Mesenchymal stem cell (in vitro differentiated cells and primary cell): ENCODE data around the gene MSI2.

ENCODE experiments used
- DNase-seq: peaks from one replicate; pipeline ENCODE4 v3.0.0-alpha.2; 2013
- H2AFZ ChIP-seq: one replicate; pipeline ENCODE4 v1.6.1; 2013; ENCODE audit warnings: low read depth, mild to moderate bottlenecking, control low read depth, inconsistent platforms, low read length, moderate library complexity
- H2AK5ac ChIP-seq: 2 replicates; pipeline ENCODE4 v1.6.1; 2013; ENCODE audit warnings: low read length, moderate library complexity, mild to moderate bottlenecking, inconsistent platforms; ENCODE audit not compliant: severe bottlenecking
- H2BK120ac ChIP-seq: one replicate; pipeline ENCODE4 v1.6.1; 2013; ENCODE audit warnings: low read depth, mild to moderate bottlenecking, inconsistent platforms, low read length, moderate library complexity
- H2BK12ac ChIP-seq, 2 experiments: one replicate each; pipeline ENCODE4 v1.6.1; 2013; ENCODE audit warnings: inconsistent platforms in 2 of 2, low read length in 2 of 2, mild to moderate bottlenecking in 2 of 2, moderate library complexity in 2 of 2, control low read depth in 1 of 2
- H2BK15ac ChIP-seq: one replicate; pipeline ENCODE4 v1.6.1; 2013; ENCODE audit warnings: mild to moderate bottlenecking, low read depth, inconsistent platforms; ENCODE audit not compliant: poor library complexity, severe bottlenecking
- H2BK5ac ChIP-seq: 2 replicates; pipeline ENCODE4 v1.6.1; 2013; ENCODE audit warnings: low read depth, mild to moderate bottlenecking, low read length, control low read depth, inconsistent platforms; ENCODE audit not compliant: poor library complexity, severe bottlenecking
- H3K14ac ChIP-seq, 2 experiments: one replicate each; pipeline ENCODE4 v1.6.1; 2013; ENCODE audit warnings: inconsistent platforms in 2 of 2, low read length in 2 of 2, control low read depth in 1 of 2, mild to moderate bottlenecking in 1 of 2, moderate library complexity in 1 of 2
- H3K18ac ChIP-seq, 2 experiments: one replicate each; pipeline ENCODE4 v1.6.1; 2013; ENCODE audit warnings: inconsistent platforms in 2 of 2, low read length in 2 of 2, control low read depth in 1 of 2, low read depth in 1 of 2, mild to moderate bottlenecking in 1 of 2
- H3K23ac ChIP-seq, 2 experiments: one replicate each; pipeline ENCODE4 v1.6.1; 2013; ENCODE audit warnings: inconsistent platforms in 2 of 2, low read length in 2 of 2, mild to moderate bottlenecking in 2 of 2, moderate library complexity in 2 of 2, control low read depth in 1 of 2
- H3K27ac ChIP-seq: 2 replicates; pipeline ENCODE4 v1.5.1; 2013; ENCODE audit warnings: mild to moderate bottlenecking, moderate library complexity, low read length, control low read depth, inconsistent platforms; ENCODE audit not compliant: poor library complexity, severe bottlenecking
- H3K27me3 ChIP-seq, 2 experiments: 2 replicates each; pipeline versions ENCODE4 v1.6.1 to v1.7.0; 2013; ENCODE audit warnings: low read length in 2 of 2, mild to moderate bottlenecking in 2 of 2, moderate library complexity in 2 of 2, control low read depth in 1 of 2, inconsistent platforms in 1 of 2; ENCODE audit not compliant: control insufficient read depth in 1 of 2, insufficient read depth in 1 of 2
- H3K36me3 ChIP-seq, 2 experiments: 2 replicates each; pipeline versions ENCODE4 v1.6.1 to v1.7.0; 2013; ENCODE audit warnings: low read length in 2 of 2, control low read depth in 1 of 2, inconsistent platforms in 1 of 2, low read depth in 1 of 2, mild to moderate bottlenecking in 1 of 2; ENCODE audit not compliant: insufficient read depth in 2 of 2, control insufficient read depth in 1 of 2
- H3K4ac ChIP-seq, 2 experiments: one replicate each; pipeline ENCODE4 v1.6.1; 2013; ENCODE audit warnings: inconsistent platforms in 2 of 2, low read length in 2 of 2, mild to moderate bottlenecking in 2 of 2, moderate library complexity in 2 of 2, control low read depth in 1 of 2, low read depth in 1 of 2
- H3K4me1 ChIP-seq: 2 replicates; pipeline ENCODE4 v1.6.1; 2013; ENCODE audit warnings: low read depth, low read length, control low read depth; ENCODE audit not compliant: control insufficient read depth, insufficient read depth
- H3K4me2 ChIP-seq: 2 replicates; pipeline ENCODE4 v1.6.1; 2013; ENCODE audit warnings: low read length, mild to moderate bottlenecking, inconsistent platforms; ENCODE audit not compliant: poor library complexity, severe bottlenecking
- H3K4me3 ChIP-seq, 2 experiments: 2 replicates each; pipeline versions ENCODE4 v1.5.1 to v1.7.0; 2013; ENCODE audit warnings: low read length in 2 of 2, mild to moderate bottlenecking in 2 of 2, control low read depth in 1 of 2, low read depth in 1 of 2; ENCODE audit not compliant: insufficient read depth in 1 of 2
- H3K79me1 ChIP-seq: replicated peaks from 2 replicates; pipeline ENCODE4 v1.6.1; 2013; ENCODE audit warnings: mild to moderate bottlenecking, control low read depth, low read length, inconsistent platforms; ENCODE audit not compliant: poor library complexity, severe bottlenecking
- H3K9ac ChIP-seq: 2 replicates; pipeline ENCODE4 v1.7.0; 2013; ENCODE audit warnings: mild to moderate bottlenecking, low read length, moderate library complexity
- H3K9me3 ChIP-seq: 2 replicates; pipeline ENCODE4 v1.7.0; 2013; ENCODE audit warnings: mild to moderate bottlenecking, low read length; ENCODE audit not compliant: control insufficient read depth
- H4K8ac ChIP-seq: one replicate; pipeline ENCODE4 v1.6.1; 2013; ENCODE audit warnings: inconsistent platforms, mild to moderate bottlenecking, low read length, moderate library complexity
- H4K91ac ChIP-seq: one replicate; pipeline ENCODE4 v1.6.1; 2013; ENCODE audit warnings: mild to moderate bottlenecking, low read length, inconsistent platforms
- WGBS: methylation state at CpG from one replicate; pipeline ENCODE4 v1.1.7; 2013; ENCODE audit warnings: mixed read lengths; 5-methylcytosine and 5-hydroxymethylcytosine counted together

Gene MSI2

GRCh38 chr17:57443781-57444180 lies 187.5 kb downstream of the MSI2 start:
- no peak overlapping the region for H3K4me2 ChIP-seq
- no peak overlapping the region for H2BK5ac ChIP-seq
- H2BK15ac ChIP-seq = no peak overlapping the region
- H3K27me3 ChIP-seq = peaks cover 0 to 10% of the 10 kb centered on the region in 2 experiments
- H2BK12ac ChIP-seq = peak overlapping the region; percentile 53 to 93
- H3K27ac ChIP-seq = no peak overlapping the region
- peak overlapping the region; percentile 72 for H4K8ac ChIP-seq
- peak overlapping the region in 1 of 2 experiments; percentile 40 for H3K4ac ChIP-seq
- peak overlapping the region in 1 of 2 experiments; percentile 72 for H3K14ac ChIP-seq
- peaks cover 36% of the 10 kb centered on the region for H3K4me1 ChIP-seq
- peak overlapping the region; percentile 39 for H2BK120ac ChIP-seq
- no peak overlapping the region for H4K91ac ChIP-seq
- no peaks in the 10 kb centered on the region for H3K9me3 ChIP-seq
- peak overlapping the region; percentile 13 to 80 for H3K18ac ChIP-seq
- H3K4me3 ChIP-seq = no peak overlapping the region
- H3K23ac ChIP-seq = peak overlapping the region in 1 of 2 experiments; percentile 30
- no peak for DNase-seq
- H3K9ac ChIP-seq = no peak overlapping the region
- peak overlapping the region; percentile 2 for H2AK5ac ChIP-seq
- peaks cover 52% of the 10 kb centered on the region for H3K79me1 ChIP-seq
- 83% methylated on average over 5 of the region's 5 CpGs for WGBS
- H3K36me3 ChIP-seq = peaks cover 0 to 5% of the 10 kb centered on the region in 2 experiments
- no peak overlapping the region for H2AFZ ChIP-seq

- H2AK5ac ChIP-seq = peak overlapping the region; percentile 26
- peaks cover 52% of the 10 kb centered on the region for H3K79me1 ChIP-seq
- no peak overlapping the region for H3K18ac ChIP-seq
- no peak overlapping the region for H2BK120ac ChIP-seq
- no peak overlapping the region for H3K9ac ChIP-seq
- H2BK15ac ChIP-seq = no peak overlapping the region
- no peak overlapping the region for H2AFZ ChIP-seq
- no peak overlapping the region for H3K14ac ChIP-seq
- DNase-seq = peak; percentile 28
- H3K4me2 ChIP-seq = no peak overlapping the region
- H3K4ac ChIP-seq = no peak overlapping the region
- H4K8ac ChIP-seq = no peak overlapping the region
- H3K9me3 ChIP-seq = no peaks in the 10 kb centered on the region
- no peak overlapping the region for H4K91ac ChIP-seq
- 59% methylated on average over 12 of the region's 13 CpGs for WGBS
- no peak overlapping the region for H3K23ac ChIP-seq
- H3K4me3 ChIP-seq = no peak overlapping the region
- H2BK5ac ChIP-seq = no peak overlapping the region
- peaks cover 0 to 10% of the 10 kb centered on the region in 2 experiments for H3K27me3 ChIP-seq
- H3K4me1 ChIP-seq = peaks cover 38% of the 10 kb centered on the region
- H3K36me3 ChIP-seq = peaks cover 0 to 8% of the 10 kb centered on the region in 2 experiments
- H2BK12ac ChIP-seq = no peak overlapping the region
- H3K27ac ChIP-seq = no peak overlapping the region
Observed at GRCh38 chr17:57444682-57445450, 188.5 kb downstream of the MSI2 start.

DNA sequence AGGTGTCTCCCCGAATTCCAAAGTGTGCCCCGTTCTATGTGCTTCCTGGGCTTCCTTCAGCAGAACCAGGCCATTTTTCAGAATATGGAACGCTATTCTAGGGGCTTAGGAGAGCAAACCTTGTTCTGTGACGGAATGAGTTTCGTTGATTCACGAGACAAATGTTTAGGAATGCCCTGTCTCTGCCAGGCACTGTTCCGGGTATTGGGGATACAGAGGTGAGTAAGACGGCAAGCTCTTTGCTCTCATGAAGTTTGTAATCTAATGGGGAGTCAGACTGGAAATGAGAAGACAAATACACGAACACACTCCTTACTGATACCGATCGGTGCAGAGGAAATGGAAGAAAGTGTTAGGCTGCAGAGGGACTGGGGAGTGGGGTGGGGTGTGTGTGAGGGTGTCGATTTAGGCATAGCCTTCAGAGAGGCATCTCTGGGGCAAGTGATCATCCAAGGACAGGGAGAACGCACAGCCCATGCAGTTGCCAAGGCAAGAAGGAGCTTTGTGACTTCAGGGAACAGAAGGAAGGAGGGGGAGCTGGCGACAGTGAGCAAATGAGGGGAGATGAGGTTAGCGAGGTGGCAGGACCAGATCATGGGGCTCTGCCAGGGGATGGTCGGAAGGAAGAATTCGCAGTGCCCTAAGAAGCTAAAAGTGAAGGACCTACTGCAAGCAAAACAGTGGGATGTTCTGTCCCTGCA lies 189.6 kb downstream of the MSI2 start:
- Histone ChIP-seq H3K14ac (no peak overlapping the region), H3K27me3 (peaks cover 0 to 11% of the 10 kb centered on the region in 2 experiments), H3K4me3 (no peak overlapping the region), H3K4me1 (peaks cover 29% of the 10 kb centered on the region), H3K36me3 (peaks cover 0 to 8% of the 10 kb centered on the region in 2 experiments), H3K9me3 (no peaks in the 10 kb centered on the region), H2AFZ (no peak overlapping the region), H2BK120ac (no peak overlapping the region), H3K4ac (no peak overlapping the region), H3K4me2 (no peak overlapping the region), H3K27ac (no peak overlapping the region), H3K9ac (no peak overlapping the region), H2AK5ac (no peak overlapping the region), H3K23ac (no peak overlapping the region), H4K91ac (no peak overlapping the region), H2BK15ac (no peak overlapping the region), H2BK12ac (no peak overlapping the region), H4K8ac (peak overlapping the region; percentile 22), H3K18ac (no peak overlapping the region), H3K79me1 (peaks cover 49% of the 10 kb centered on the region), H2BK5ac (no peak overlapping the region)
- 90% methylated on average over 17 of the region's 17 CpGs for WGBS
- no peak for DNase-seq

GRCh38 chr17:57447357-57447989 lies 191.2 kb downstream of the MSI2 start:
- 97% methylated on average over 8 of the region's 10 CpGs for WGBS
- no peak overlapping the region for H4K91ac ChIP-seq
- no peak overlapping the region for H2BK15ac ChIP-seq
- H3K4me2 ChIP-seq = no peak overlapping the region
- no peak overlapping the region for H3K18ac ChIP-seq
- no peak overlapping the region for H2BK12ac ChIP-seq
- no peak overlapping the region for H3K4me3 ChIP-seq
- H4K8ac ChIP-seq = no peak overlapping the region
- no peak overlapping the region for H3K4ac ChIP-seq
- no peaks in the 10 kb centered on the region for H3K9me3 ChIP-seq
- no peak for DNase-seq
- H2BK5ac ChIP-seq = no peak overlapping the region
- H3K27ac ChIP-seq = no peak overlapping the region
- peaks cover 53% of the 10 kb centered on the region for H3K79me1 ChIP-seq
- no peak overlapping the region for H2BK120ac ChIP-seq
- H2AK5ac ChIP-seq = no peak overlapping the region
- no peak overlapping the region for H3K23ac ChIP-seq
- peaks cover 0 to 17% of the 10 kb centered on the region in 2 experiments for H3K27me3 ChIP-seq
- no peak overlapping the region for H3K9ac ChIP-seq
- peaks cover 0 to 13% of the 10 kb centered on the region in 2 experiments for H3K36me3 ChIP-seq
- H2AFZ ChIP-seq = no peak overlapping the region
- no peak overlapping the region for H3K14ac ChIP-seq
- peaks cover 25% of the 10 kb centered on the region for H3K4me1 ChIP-seq
